GM23338 (cell line): ENCODE results near the gene SPACA5. TPM values are rescaled to one million over a fixed set of nuclear protein-coding genes. Genes with fewer than 3 reads are reported as not detected.
A peak's percentile ranks its signal among the peaks of the same experiment; 100 is the strongest.

Experiments used
- ATAC-seq: fragments of 200-7000 bp; cut with Tn5 transposase; 3 replicates; pipeline ENCODE4 v1.9.1; 2020
- DNase-seq: peaks from one replicate; pipeline ENCODE4 v3.0.0-alpha.2; 2015; ENCODE audit warnings: low spot score
- H2AFZ ChIP-seq: fragments of 200-600 bp; sonication (generic); 2 replicates; pipeline ENCODE4 v1.8.0; 2016; ENCODE audit warnings: antibody characterized with exemption, mild to moderate bottlenecking, moderate library complexity
- H3F3A ChIP-seq: fragments of 200-600 bp; sonication (generic); replicated peaks from 2 replicates; pipeline ENCODE4 v1.8.0; 2017; ENCODE audit warnings: antibody characterized with exemption, mixed run types, low read depth
- H3K27ac ChIP-seq: fragments of 200-600 bp; sonication (generic); 2 replicates; pipeline ENCODE4 v1.6.1; 2016; ENCODE audit warnings: low read depth
- H3K27me3 ChIP-seq: fragments of 200-600 bp; sonication (generic); 2 replicates; pipeline ENCODE4 v1.8.0; 2016; ENCODE audit warnings: mild to moderate bottlenecking, mixed run types, moderate library complexity; ENCODE audit not compliant: insufficient read depth
- H3K36me3 ChIP-seq: fragments of 200-600 bp; sonication (generic); 2 replicates; pipeline ENCODE4 v1.8.0; 2016; ENCODE audit warnings: mild to moderate bottlenecking; ENCODE audit not compliant: insufficient read depth
- H3K4me1 ChIP-seq: fragments of 200-600 bp; sonication (generic); 2 replicates; pipeline ENCODE4 v1.8.0; 2016; ENCODE audit warnings: mild to moderate bottlenecking, moderate library complexity; ENCODE audit not compliant: insufficient read depth
- H3K4me2 ChIP-seq: fragments of 200-600 bp; sonication (generic); 2 replicates; pipeline ENCODE4 v1.7.1; 2017; ENCODE audit warnings: mixed run types
- H3K4me3 ChIP-seq: fragments of 200-600 bp; sonication (generic); 2 replicates; pipeline ENCODE4 v1.6.1; 2016; ENCODE audit warnings: mixed run types
- H3K79me2 ChIP-seq: fragments of 200-600 bp; sonication (generic); replicated peaks from 2 replicates; pipeline ENCODE4 v1.8.0; 2017; ENCODE audit warnings: mild to moderate bottlenecking; ENCODE audit not compliant: insufficient read depth
- H3K9me2 ChIP-seq: fragments of 200-600 bp; sonication (generic); 2 replicates; pipeline ENCODE4 v1.8.0; 2017; ENCODE audit not compliant: insufficient read depth
- H4K20me1 ChIP-seq: fragments of 200-600 bp; sonication (generic); replicated peaks from 2 replicates; pipeline ENCODE4 v1.8.0; 2017; ENCODE audit warnings: mild to moderate bottlenecking; ENCODE audit not compliant: insufficient read depth
- H3K27ac Mint-ChIP-seq: 2 replicates; pipeline ENCODE4 v1.8.0; 2020; ENCODE audit warnings: inconsistent platforms, mild to moderate bottlenecking, moderate library complexity, mixed read lengths
- H3K27me3 Mint-ChIP-seq: 3 replicates; pipeline ENCODE4 v1.8.0; 2022; ENCODE audit warnings: low read depth, mild to moderate bottlenecking, moderate library complexity, mixed read lengths, inconsistent platforms; ENCODE audit not compliant: insufficient read depth, poor library complexity
- H3K36me3 Mint-ChIP-seq: 3 replicates; pipeline ENCODE4 v1.8.0; 2021; ENCODE audit warnings: low read depth, mild to moderate bottlenecking, inconsistent platforms, moderate library complexity, mixed read lengths
- H3K4me1 Mint-ChIP-seq: 3 replicates; pipeline ENCODE4 v1.8.0; 2020; ENCODE audit warnings: mild to moderate bottlenecking, inconsistent platforms, mixed read lengths
- H3K4me3 Mint-ChIP-seq: 3 replicates; pipeline ENCODE4 v1.8.0; 2021; ENCODE audit warnings: moderate library complexity, mild to moderate bottlenecking, inconsistent platforms, mixed read lengths
- H3K9me3 Mint-ChIP-seq: 3 replicates; pipeline ENCODE4 v1.8.0; 2020; ENCODE audit warnings: moderate library complexity, mild to moderate bottlenecking, inconsistent platforms, mixed read lengths
- CREB1 ChIP-seq: fragments of 250-450 bp; sonication (Bioruptor Pico); IDR thresholded peaks from 2 replicates; pipeline ENCODE4 v1.5.0; 2020; ENCODE audit warnings: low read depth, mild to moderate bottlenecking, moderate library complexity
- CTCF ChIP-seq, 2 experiments: fragments of 200-600 bp in 1 of 2; sonication (generic) in 1 of 2; conservative IDR thresholded peaks; 2 replicates each; pipeline versions ENCODE4 v1.5.1 to v1.6.1; 2016 to 2017; ENCODE audit warnings: antibody characterized with exemption in 2 of 2, low read depth in 2 of 2, mild to moderate bottlenecking in 2 of 2, moderate library complexity in 1 of 2
- EZH2phosphoT487 ChIP-seq: fragments of 200-600 bp; sonication (generic); IDR thresholded peaks from one replicate; pipeline ENCODE4 v1.8.1; 2018; ENCODE audit warnings: antibody characterized with exemption; ENCODE audit not compliant: unreplicated experiment
- POLR2AphosphoS5 ChIP-seq: IDR thresholded peaks from 2 replicates; pipeline ENCODE4 v1.6.1; 2016; ENCODE audit warnings: antibody characterized with exemption, low read depth
- REST ChIP-seq: IDR thresholded peaks from one replicate; pipeline ENCODE4 v1.6.1; 2018; ENCODE audit warnings: antibody characterized with exemption; ENCODE audit not compliant: unreplicated experiment
- STAT1 ChIP-seq: IDR thresholded peaks from one replicate; pipeline ENCODE4 v1.6.1; 2016; ENCODE audit warnings: antibody characterized with exemption; ENCODE audit not compliant: unreplicated experiment
- ZNF114 ChIP-seq: fragments of 250-450 bp; sonication (Bioruptor Pico); IDR thresholded peaks from 2 replicates; pipeline ENCODE4 v1.5.0; 2020; ENCODE audit warnings: mild to moderate bottlenecking, moderate library complexity
- ZNF331 ChIP-seq: fragments of 250-450 bp; sonication (Bioruptor Pico); IDR thresholded peaks from 2 replicates; pipeline ENCODE4 v1.5.0; 2020; ENCODE audit warnings: low read depth, mild to moderate bottlenecking, moderate library complexity
- polyA plus RNA-seq: library from polyadenylated mRNA; unstranded; fragments of >200 nt; fragmentation: Nextera tagmentation; extraction: Ambion mirVana; gene quantifications from 2 replicates; pipeline ENCODE4 v1.2.1, GENCODE V29; 2016
- total RNA-seq: library from RNA; depleted of rRNA; stranded (reverse); fragments of >200 nt; shearing (Covaris generic); gene quantifications from 2 replicates; pipeline ENCODE4 v1.2.3, GENCODE V29; 2014
- TF ChIP-seq, protein P1 (sequence below): fragments of 250-450 bp; sonication (Bioruptor Pico); IDR thresholded peaks from 2 replicates; pipeline ENCODE4 v1.5.0; 2020; ENCODE audit warnings: mild to moderate bottlenecking, moderate library complexity

Gene SPACA5
- total and polyA plus RNA-seq, 2 experiments from 2014 or later, result not detected

GRCh38 chrX:48045410-48046311 is 38.9 kb downstream of the SPACA5 start:
- no peaks in the 10 kb centered on the region for H3K27me3 Mint-ChIP-seq
- Histone ChIP-seq H3K27me3 (no peaks in the 10 kb centered on the region), H3K4me1 (no peaks in the 10 kb centered on the region), H3K36me3 (no peaks in the 10 kb centered on the region), H3K79me2 (no peaks in the 10 kb centered on the region), H4K20me1 (no peaks in the 10 kb centered on the region), H3K9me2 (no peaks in the 10 kb centered on the region), H3K4me2 (no peak overlapping the region), H2AFZ (no peak overlapping the region), H3F3A (no peaks in the 10 kb centered on the region), H3K4me3 (no peak overlapping the region), H3K27ac (no peak overlapping the region)
- no peaks in the 10 kb centered on the region for H3K36me3 Mint-ChIP-seq
- peak overlapping the region; percentile 58; the same call in 1 of the 2 replicates for H3K27ac Mint-ChIP-seq
- DNase-seq, result no peak
- TF ChIP-seq POLR2AphosphoS5 (no peak), ZNF114 (no peak), CTCF (conservative IDR thresholded peaks at IDR 0.05; ENCODE audit: low read depth in 2 of 2) (no peak), EZH2phosphoT487 (no peak), REST (no peak), STAT1 (no peak), CREB1 (CRISPR knock-in tag) (no peak), ZNF331 (CRISPR knock-in tag) (no peak)
- TF ChIP-seq, protein P1, sequence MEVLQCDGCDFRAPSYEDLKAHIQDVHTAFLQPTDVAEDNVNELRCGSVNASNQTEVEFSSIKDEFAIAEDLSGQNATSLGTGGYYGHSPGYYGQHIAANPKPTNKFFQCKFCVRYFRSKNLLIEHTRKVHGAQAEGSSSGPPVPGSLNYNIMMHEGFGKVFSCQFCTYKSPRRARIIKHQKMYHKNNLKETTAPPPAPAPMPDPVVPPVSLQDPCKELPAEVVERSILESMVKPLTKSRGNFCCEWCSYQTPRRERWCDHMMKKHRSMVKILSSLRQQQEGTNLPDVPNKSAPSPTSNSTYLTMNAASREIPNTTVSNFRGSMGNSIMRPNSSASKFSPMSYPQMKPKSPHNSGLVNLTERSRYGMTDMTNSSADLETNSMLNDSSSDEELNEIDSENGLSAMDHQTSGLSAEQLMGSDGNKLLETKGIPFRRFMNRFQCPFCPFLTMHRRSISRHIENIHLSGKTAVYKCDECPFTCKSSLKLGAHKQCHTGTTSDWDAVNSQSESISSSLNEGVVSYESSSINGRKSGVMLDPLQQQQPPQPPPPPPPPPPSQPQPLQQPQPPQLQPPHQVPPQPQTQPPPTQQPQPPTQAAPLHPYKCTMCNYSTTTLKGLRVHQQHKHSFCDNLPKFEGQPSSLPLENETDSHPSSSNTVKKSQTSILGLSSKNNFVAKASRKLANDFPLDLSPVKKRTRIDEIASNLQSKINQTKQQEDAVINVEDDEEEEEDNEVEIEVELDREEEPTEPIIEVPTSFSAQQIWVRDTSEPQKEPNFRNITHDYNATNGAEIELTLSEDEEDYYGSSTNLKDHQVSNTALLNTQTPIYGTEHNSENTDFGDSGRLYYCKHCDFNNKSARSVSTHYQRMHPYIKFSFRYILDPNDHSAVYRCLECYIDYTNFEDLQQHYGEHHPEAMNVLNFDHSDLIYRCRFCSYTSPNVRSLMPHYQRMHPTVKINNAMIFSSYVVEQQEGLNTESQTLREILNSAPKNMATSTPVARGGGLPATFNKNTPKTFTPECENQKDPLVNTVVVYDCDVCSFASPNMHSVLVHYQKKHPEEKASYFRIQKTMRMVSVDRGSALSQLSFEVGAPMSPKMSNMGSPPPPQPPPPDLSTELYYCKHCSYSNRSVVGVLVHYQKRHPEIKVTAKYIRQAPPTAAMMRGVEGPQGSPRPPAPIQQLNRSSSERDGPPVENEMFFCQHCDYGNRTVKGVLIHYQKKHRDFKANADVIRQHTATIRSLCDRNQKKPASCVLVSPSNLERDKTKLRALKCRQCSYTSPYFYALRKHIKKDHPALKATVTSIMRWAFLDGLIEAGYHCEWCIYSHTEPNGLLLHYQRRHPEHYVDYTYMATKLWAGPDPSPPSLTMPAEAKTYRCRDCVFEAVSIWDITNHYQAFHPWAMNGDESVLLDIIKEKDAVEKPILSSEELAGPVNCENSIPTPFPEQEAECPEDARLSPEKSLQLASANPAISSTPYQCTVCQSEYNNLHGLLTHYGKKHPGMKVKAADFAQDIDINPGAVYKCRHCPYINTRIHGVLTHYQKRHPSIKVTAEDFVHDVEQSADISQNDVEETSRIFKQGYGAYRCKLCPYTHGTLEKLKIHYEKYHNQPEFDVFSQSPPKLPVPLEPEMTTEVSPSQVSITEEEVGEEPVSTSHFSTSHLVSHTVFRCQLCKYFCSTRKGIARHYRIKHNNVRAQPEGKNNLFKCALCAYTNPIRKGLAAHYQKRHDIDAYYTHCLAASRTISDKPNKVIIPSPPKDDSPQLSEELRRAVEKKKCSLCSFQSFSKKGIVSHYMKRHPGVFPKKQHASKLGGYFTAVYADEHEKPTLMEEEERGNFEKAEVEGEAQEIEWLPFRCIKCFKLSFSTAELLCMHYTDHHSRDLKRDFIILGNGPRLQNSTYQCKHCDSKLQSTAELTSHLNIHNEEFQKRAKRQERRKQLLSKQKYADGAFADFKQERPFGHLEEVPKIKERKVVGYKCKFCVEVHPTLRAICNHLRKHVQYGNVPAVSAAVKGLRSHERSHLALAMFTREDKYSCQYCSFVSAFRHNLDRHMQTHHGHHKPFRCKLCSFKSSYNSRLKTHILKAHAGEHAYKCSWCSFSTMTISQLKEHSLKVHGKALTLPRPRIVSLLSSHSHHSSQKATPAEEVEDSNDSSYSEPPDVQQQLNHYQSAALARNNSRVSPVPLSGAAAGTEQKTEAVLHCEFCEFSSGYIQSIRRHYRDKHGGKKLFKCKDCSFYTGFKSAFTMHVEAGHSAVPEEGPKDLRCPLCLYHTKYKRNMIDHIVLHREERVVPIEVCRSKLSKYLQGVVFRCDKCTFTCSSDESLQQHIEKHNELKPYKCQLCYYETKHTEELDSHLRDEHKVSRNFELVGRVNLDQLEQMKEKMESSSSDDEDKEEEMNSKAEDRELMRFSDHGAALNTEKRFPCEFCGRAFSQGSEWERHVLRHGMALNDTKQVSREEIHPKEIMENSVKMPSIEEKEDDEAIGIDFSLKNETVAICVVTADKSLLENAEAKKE, result no peak
- H3K4me1 Mint-ChIP-seq, result peaks cover 7% of the 10 kb centered on the region; the same call in 1 of the 3 replicates
- H3K4me3 Mint-ChIP-seq, result no peak overlapping the region
- no peaks in the 10 kb centered on the region for H3K9me3 Mint-ChIP-seq
- no peak for ATAC-seq
